Gastroesophageal sphincter (tissue), 4 donors: ENCODE data around the gene RABGEF1. TPM values are rescaled to one million over a fixed set of nuclear protein-coding genes. Genes with fewer than 3 reads are reported as not detected.

Experiments used
- ATAC-seq: fragments of 150-250 bp; one replicate; pipeline ENCODE4 v1.9.1; 2016; ENCODE audit warnings: mild to moderate bottlenecking, moderate library complexity
- H3K27ac ChIP-seq, 4 donors: fragments of 200-600 bp; sonication (generic) in 3 of 4; 1 replicate in 3 of 4; 2 replicates in 1 of 4; pipeline ENCODE4 v1.5.1; 2016 to 2019
- H3K27me3 ChIP-seq: fragments of 200-600 bp; sonication (generic); one replicate; pipeline ENCODE4 v1.5.1; 2019
- H3K36me3 ChIP-seq, 2 donors: fragments of 200-600 bp; sonication (generic); one replicate each; pipeline ENCODE4 v1.5.1; 2019; ENCODE audit warnings: control low read depth in 1 of 2
- H3K4me1 ChIP-seq, 3 donors: fragments of 200-600 bp; sonication (generic); 1 replicate in 2 of 3; 2 replicates in 1 of 3; pipeline ENCODE4 v1.5.1; 2016 to 2019; ENCODE audit warnings: control low read depth in 2 of 3
- H3K4me3 ChIP-seq, 2 donors: fragments of 200-600 bp; sonication (generic); one replicate each; pipeline ENCODE4 v1.5.1; 2019; ENCODE audit warnings: mild to moderate bottlenecking in 1 of 2, moderate library complexity in 1 of 2
- H3K9me3 ChIP-seq, 3 donors: fragments of 200-600 bp; sonication (generic); one replicate each; pipeline ENCODE4 v1.5.1; 2017 to 2019; ENCODE audit warnings: control low read depth in 2 of 3
- POLR2A ChIP-seq, 2 donors: fragments of 450-650 bp; IDR thresholded peaks; one replicate each; pipeline ENCODE4 v1.6.1; 2017; ENCODE audit warnings: antibody characterized with exemption in 2 of 2, mild to moderate bottlenecking in 2 of 2, moderate library complexity in 1 of 2
- POLR2AphosphoS5 ChIP-seq: sonication (generic); formaldehyde crosslinking; IDR thresholded peaks from one replicate; pipeline ENCODE4 v1.6.1; 2017; ENCODE audit warnings: antibody characterized with exemption
- WGBS, 2 donors: methylation state at CpG; one replicate each; pipeline ENCODE4 v1.1.5; 2018; ENCODE audit warnings: low coverage in 1 of 2; 5-methylcytosine and 5-hydroxymethylcytosine counted together
- small RNA-seq, 4 donors: library from RNA; depleted of rRNA; stranded (forward); fragments of <200 nt; gene quantifications; one replicate each; pipeline ENCODE3, GENCODE V24; 2016
- total RNA-seq, 4 donors: library from RNA; depleted of rRNA; stranded (reverse); fragments of >200 nt; gene quantifications; one replicate each; pipeline ENCODE4 v1.1.0, GENCODE V29; 2016

Gene RABGEF1
- total RNA-seq, 4 donors from 2014 or later = 37.8 to 59.9 (median 39.8) TPM

DNA sequence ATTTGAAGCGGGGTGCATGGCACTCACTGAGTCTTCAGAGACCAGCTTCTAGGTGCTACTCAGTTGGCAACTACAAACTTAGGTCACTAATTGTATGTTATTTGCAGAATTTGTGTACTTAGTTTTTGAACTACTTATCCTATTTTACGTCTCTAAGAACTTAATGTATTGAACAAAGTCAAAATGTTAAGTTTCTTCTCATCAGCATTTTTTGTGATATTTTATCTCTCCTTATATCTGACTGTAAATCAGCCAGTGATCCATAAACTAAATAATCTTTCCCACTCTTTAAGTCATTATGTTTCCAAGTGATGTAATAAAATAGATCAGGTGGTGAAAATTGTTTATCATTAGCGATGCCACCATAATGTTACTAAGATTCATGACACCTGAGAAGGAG, 120.2 kb downstream of the RABGEF1 start:
- Histone ChIP-seq H3K27me3 (no peaks in the 10 kb centered on the region), H3K4me1 (no peaks in the 10 kb centered on the region), H3K4me3 (no peak overlapping the region), H3K36me3 (peaks cover 0 to 84% of the 10 kb centered on the region in 2 donors), H3K9me3 (no peaks in the 10 kb centered on the region), H3K27ac (no peak overlapping the region)
- 96 to 100% methylated on average over 1 to 3 of the region's 3 CpGs for WGBS, 2 donors
- TF ChIP-seq POLR2A (IDR thresholded peaks at IDR 0.05) (no peak), POLR2AphosphoS5 (no peak)
- no peak for ATAC-seq

Small RNA genes lying within 50 kb of the gene (small RNA-seq; reads per million reads assigned to genes)
- gene AC027644.2 = 0 reads per million in 4 donors

Other genes starting within 250 kb of the RABGEF1 start
- 10 to 100 TPM; 13.7 to 27.9 (median 18.3) TPM for gene KCTD7, start 111.9 kb upstream of the RABGEF1 start, total RNA-seq
- 100 to 1,000 TPM; 106 to 118 (median 111) TPM for gene TMEM248, start 180.5 kb downstream of the RABGEF1 start, total RNA-seq